Measurements from ENCODE around the gene POLR2J.
"Not testable (repeated sequence)": the region's sequence is repeated elsewhere in the genome, so short reads cannot be mapped to it uniquely, and the experiment has no call there.

Gene POLR2J

GRCh38 chr7:102466097-102466496 is 12.6 kb downstream of the POLR2J start:
- DNase-seq (ENCODE audit: low read depth), result no peak

- DNase-seq (ENCODE audit: low read depth), result peak; percentile 90
Measured at GRCh38 chr7:102464577-102465280, 14.0 kb downstream of the POLR2J start, which contains the start of the genes ALKBH4 and LRWD1. ALKBH4 (minus strand) TSS chr7:102464863; CDS start chr7:102464836, 27 bp downstream. LRWD1 (plus strand) TSS chr7:102464984; CDS start chr7:102465081, 97 bp downstream.

GRCh38 chr7:102463841-102464576 is 14.7 kb downstream of the POLR2J start:
- DNase-seq (ENCODE audit: low read depth), result no peak

GRCh38 chr7:102460467-102460866 is 18.3 kb downstream of the POLR2J start:
- no peak for DNase-seq (ENCODE audit: low read depth)

GRCh38 chr7:102459221-102459844 is 19.4 kb downstream of the POLR2J start:
- DNase-seq (ENCODE audit: low read depth), result no peak

- no peak for DNase-seq (ENCODE audit: low read depth)
Measured at GRCh38 chr7:102457352-102457924, 21.3 kb downstream of the POLR2J start.

- DNase-seq (ENCODE audit: low read depth), result no peak
Measured at GRCh38 chr7:102456327-102456726, 22.4 kb downstream of the POLR2J start.

GRCh38 chr7:102455596-102455995 is 23.1 kb downstream of the POLR2J start:
- DNase-seq (ENCODE audit: low read depth), result no peak

- DNase-seq (ENCODE audit: low read depth), result not testable (repeated sequence)
Measured at GRCh38 chr7:102454932-102455331, 23.8 kb downstream of the POLR2J start.

- no peak for DNase-seq (ENCODE audit: low read depth)
Measured at GRCh38 chr7:102454468-102454867, 24.3 kb downstream of the POLR2J start.

GRCh38 chr7:102453319-102453718 is 25.4 kb downstream of the POLR2J start:
- DNase-seq (ENCODE audit: low read depth), result no peak

GRCh38 chr7:102452451-102452850 is 26.3 kb downstream of the POLR2J start:
- no peak for DNase-seq (ENCODE audit: low read depth)

- DNase-seq (ENCODE audit: low read depth), result no peak
Measured at GRCh38 chr7:102451371-102452054, 27.2 kb downstream of the POLR2J start.

GRCh38 chr7:102450242-102450641 is 28.5 kb downstream of the POLR2J start:
- no peak for DNase-seq (ENCODE audit: low read depth)

- DNase-seq (ENCODE audit: low read depth), result no peak
Measured at GRCh38 chr7:102449136-102449535, 29.6 kb downstream of the POLR2J start.

GRCh38 chr7:102447311-102447710 is 31.4 kb downstream of the POLR2J start:
- DNase-seq (ENCODE audit: low read depth), result no peak

- DNase-seq (ENCODE audit: low read depth), result no peak
Measured at GRCh38 chr7:102446387-102447156, 32.1 kb downstream of the POLR2J start.

- no peak for DNase-seq (ENCODE audit: low read depth)
Measured at GRCh38 chr7:102445674-102446071, 33.0 kb downstream of the POLR2J start.

GRCh38 chr7:102444961-102445673 is 33.6 kb downstream of the POLR2J start:
- DNase-seq (ENCODE audit: low read depth), result no peak

Data from stimulated activated CD8-positive, alpha-beta memory T cell treated with anti-CD3 and anti-CD28 coated beads, Interleukin-7, amount 100 ng/mL, for 24 hours (primary cell).